Cerebellar nuclear complex (tissue), 1 donor: ENCODE data around the gene CSNK2A3.
"Not testable (repeated sequence)": the region's sequence is repeated elsewhere in the genome, so short reads cannot be mapped to it uniquely, and the experiment has no call there.

Experiments used
- DNase-seq, 2 experiments: peaks; one replicate each; lab custom pipeline; 2025; lab: John Stamatoyannopoulos, UW

Gene CSNK2A3

DNA sequence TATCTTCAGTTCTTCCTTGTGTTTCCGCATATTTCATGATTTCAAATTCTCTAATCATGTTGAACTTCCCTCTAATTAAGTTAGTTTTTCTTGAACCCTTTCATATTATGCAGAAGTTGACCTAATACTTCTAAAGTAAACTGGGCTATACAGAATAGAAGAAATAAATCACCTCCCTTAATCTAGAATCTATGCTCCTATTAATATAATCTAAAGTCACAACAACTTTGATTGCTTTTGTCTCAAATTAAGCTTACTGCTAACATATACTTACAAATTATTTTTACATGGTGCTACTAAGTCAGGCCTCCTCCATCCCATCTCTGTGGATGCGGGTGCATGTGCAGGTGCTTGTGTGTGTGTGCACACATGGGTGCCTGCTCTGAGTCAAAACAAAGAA lies 27.3 kb upstream of the CSNK2A3 start:
- DNase-seq = no peak

DNA sequence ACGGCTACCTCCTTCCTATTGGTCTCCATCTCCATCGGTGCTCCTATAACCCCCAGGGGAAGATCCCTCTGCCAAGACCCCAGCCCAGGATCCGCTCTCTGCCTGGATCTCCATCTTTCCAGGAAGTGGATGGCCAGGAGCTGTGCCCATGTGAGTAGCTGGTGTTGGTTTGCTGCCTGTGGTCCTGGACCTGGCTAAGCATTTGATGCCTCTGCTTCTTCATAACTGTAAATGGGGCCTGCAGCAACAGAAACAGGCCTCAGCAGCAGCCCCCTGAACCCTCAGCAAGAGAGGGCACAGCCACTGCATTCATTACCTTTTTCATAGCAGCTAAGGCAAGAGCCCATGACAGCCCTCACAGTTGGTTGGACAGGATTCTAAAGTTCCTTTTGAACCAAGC lies 26.6 kb upstream of the CSNK2A3 start:
- DNase-seq = no peak

DNA sequence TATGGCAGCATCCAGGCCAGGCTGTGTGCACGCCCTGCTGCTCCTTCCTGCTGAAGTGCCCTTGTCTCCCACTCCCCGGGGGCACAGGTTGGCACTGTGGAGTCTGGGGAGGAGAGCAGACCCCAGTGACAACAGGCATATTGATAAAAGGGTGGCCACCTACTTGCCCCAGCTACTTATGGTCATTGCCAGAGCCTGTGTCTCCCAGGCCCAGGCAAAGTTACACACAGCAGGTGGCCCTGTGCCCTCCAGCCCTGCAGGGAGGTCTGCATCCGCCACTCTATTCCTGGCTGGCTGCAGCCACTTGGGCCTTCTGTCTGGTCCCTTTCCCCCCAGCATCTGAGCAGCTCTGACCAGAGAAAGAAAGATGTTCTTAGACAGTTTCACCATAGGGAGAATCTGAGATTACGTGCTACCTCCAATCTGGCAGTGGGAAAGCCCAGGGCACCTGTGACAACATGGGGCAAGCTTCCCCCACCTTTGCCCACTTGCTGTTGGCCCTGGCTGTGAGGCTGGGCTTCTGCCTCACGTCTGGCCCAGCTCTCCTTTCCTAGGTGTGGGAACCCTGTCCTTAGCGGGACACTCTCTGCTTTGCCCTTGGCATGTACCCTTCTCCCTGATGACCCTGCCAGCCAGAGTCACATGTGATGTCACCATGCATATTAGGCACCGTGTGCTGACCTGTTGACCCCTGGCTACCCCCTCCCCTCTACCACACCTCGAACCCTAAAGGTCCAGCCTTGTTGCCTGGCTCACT lies 25.3 kb upstream of the CSNK2A3 start:
- no peak for DNase-seq

DNA sequence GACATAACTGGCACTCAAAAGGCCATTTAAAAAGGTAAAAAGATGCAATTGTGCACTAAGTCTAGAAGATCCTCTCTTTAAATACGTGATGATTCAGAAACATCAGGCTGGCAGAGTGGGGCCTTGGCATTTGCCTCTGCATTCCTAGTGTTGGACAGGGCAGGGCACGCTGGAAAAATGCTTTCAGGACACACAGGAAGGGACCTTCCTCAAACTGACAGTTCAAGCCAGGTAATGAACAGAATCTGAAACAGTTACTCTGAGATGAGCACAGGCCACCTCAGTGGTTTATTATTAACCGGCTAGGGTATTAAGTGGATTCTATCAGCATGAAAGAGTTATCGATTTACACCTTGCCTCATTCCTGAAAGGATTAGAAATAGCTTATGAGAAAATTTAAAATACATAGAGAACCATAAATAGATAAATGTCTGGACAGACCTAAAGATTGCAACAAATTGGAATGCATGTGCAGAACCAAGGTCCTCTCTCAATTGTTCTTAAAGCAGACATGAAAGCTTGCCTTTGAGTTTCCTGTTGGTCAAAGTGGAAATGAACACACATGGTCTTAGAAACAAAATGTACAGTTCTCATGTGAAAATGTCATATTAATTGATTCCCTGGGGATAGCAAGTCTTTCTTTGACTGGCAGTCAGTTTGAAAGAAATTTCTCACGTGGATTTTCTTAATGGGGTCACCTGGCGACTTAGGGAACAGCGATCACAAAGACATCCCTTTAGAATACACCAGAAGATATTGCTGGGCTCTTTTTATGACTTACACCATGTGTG lies 21.5 kb upstream of the CSNK2A3 start:
- no peak for DNase-seq

DNA sequence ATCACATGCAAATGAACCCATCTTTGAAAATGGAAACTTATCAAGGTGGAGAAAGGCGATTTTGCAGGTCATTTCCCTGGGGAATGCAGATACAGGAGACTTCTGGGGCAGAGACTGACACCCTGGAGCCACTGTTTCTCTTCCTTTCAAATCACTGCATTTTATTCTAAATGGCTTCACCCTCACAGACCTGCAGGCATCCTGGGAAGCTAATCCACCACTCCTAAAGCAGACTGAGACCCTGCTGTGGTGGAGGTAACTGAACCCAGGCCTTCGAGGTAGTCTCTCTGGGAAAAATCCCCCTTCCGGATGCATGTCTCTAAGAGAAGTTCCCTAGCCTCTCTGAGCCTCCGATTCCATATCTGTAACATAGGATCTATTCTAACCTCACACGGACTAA lies 20.9 kb upstream of the CSNK2A3 start:
- no peak for DNase-seq

DNA sequence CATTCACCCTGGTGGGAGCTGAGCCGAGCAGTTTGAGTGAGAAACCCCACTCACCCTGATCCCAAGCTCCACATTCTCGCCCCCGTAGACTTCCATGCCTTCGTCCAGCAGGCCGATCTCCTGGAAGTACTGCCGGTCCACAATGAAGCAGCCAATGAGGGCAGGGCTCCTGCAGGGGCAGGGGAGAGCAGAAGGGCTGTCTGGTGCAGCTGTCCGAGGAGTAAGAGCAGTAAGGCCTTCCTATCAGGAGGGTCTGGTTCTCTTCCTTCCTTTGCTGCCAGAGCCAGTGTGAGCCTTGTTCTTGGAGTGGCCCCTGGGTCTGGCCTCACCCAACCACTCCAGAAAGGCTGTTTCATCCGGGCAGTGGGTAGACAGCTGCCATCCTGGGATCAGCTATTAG lies 19.4 kb upstream of the CSNK2A3 start:
- no peak for DNase-seq

DNA sequence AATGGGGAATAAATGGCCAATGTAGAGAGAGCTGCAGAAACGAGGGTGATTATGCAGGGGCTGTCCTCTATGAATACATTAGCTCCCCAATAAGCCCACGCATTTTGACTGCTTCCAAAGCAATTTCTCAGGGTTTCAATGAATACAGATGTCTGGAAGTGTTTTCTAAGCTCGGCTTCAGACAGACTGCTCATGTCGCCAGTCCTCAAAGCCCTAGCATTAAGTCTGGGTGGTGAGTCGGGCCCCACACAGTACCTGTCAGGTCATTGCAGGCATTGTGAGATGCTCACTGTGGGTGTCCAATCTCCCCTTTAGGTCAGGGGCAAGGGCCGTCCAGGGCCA lies 17.9 kb upstream of the CSNK2A3 start:
- no peak for DNase-seq

DNA sequence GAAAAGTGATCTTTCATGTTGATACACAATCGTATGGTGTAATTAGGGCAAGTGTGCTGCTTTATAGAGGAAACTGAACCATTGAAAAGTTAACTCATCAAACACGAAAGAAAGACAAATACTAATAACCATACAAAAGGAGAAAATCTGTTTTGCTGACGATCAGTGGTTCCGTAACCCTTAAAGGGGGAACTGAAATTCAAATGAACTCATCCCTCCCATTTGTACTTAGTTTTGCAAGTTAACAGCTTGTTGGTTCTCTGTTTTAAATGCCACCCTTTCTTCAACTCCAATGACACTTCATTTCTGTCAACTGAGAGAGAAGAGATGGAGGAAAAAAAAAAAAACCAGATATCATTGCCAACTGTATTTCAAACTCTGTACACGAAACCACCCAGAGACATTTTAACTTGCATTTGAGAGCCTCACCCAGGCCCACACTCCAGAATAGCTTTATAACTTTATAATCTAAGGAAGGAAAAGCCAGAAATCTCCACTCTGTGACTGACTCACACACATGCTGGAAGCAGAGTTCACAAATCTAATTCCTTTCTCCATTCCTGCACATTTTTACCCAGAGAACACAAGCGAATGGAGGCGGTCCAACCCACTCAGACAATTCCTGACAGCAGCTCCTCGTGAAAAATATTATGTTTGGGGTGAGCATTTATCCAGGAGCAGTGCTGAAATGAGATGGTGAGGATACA lies 17.4 kb upstream of the CSNK2A3 start:
- no peak for DNase-seq

DNA sequence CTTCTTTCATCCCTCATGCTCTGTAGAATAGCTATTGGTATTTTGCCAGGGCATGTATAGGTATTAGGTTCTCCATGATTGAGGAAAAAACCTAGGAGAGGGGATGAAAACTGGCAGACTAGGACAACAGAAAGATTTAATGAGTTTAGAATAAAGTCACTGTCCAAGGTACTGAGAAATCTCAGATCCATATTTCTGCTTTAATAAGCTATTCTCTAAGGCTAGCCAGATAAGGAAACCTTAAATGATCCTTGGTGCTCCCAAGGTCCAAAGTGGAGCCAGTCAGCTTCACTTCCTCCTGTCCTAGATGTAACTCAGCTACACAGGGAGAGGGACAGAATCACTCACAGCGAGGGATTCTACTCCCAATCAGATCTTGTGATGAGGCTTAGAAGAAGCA lies 13.7 kb upstream of the CSNK2A3 start:
- DNase-seq = no peak

DNA sequence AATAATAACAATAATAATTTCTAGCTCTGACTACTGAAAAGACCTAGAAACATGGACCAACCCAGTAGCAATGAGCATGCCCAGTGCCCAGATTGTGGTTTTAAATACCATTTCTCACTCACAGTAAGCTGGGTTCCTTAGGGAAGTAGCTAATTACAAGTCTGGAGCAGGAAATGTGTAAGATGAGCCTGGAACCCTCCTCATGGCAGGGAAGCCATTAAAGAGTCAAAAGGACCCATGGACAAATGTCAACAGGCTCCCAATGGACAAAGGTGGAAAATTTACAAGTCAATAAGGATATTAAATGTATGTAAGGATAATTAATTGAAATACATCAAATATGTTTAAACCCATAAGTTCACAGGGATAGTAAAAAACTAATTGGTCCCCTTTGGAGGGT lies 10.6 kb upstream of the CSNK2A3 start:
- DNase-seq = no peak

DNA sequence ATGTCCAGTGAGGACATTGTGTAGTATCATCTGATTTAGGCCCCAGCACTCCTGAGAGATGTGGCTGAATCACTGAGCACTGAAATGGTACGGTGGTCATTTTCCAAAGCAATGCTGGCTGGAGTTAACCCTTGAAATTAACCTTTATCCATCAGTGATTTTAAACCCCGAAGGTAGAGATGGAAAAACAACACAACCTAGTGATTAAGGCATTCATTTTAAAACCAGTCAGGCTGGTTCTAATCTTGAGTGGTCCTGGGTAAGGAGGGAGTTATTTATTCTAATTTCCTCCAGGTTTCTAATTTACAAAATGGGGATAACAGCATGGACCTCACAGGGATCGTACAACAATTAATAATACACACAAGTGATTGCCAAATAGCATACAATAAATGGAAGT lies 6.6 kb upstream of the CSNK2A3 start:
- no peak for DNase-seq

DNA sequence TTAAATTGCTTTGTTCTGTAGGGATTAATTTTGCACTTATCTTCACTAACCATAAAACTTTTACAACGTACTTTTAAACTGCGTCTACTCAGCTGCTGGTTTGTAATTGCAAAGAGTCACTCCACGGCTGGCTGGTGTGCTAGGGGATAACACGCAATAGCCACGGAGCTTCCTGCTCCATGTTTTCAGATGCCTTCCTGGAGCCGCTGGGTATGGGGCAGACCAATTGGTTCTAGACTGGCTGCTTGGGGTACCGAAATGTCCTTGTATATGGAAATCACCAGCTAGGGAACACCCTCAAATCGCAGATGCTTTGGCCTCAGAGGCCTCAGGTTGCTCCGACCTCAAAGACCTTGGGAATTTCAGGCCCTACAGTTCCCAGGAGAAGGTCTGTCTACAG lies 3.8 kb upstream of the CSNK2A3 start:
- no peak for DNase-seq

DNA sequence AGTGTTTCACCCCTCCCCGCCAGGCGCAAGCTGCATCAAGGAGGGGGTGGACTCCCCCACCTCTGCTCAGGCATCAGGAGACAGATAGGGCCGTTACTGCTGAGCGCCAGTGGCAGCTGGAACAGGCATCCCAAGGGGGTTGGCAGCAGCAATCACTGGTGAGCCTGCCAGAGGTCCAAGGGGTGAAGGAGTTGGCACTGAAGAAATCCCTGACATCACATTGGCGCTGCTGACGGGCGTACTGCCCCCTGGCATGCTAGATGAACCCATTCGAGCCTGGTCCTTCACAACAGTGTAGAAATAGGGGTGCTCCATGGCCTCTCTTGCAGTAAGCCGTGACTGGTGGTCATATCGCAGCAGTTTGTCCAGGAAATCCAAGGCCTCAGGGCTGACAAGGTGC lies 1.2 kb downstream of the CSNK2A3 start:
- not testable (repeated sequence) for DNase-seq

DNA sequence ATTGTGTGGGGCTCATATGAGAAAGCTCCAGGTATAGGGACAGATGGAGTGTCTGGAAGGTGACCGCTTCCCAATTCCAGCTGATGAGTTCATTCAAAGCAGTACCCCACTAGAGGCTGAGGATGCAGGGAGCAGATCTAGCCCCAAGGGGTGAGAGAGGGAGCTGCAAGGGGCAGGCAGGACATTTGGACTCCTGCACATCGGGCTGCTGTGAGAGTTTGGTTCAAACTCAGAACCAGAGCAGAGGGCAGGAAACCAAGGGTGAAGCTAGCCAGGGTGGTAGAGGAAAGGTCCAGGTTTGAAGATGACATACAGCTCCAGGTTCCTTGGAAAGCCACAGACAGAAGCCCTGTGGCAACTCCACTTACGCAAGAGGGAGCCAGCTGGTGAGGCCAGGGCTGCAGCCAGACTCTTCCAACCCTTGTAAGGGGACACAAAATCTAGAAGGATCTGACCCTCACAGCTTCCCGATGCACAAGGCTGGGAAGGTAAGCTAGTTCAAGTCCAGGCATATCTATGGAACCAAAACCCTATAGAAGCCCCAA lies 1.9 kb downstream of the CSNK2A3 start:
- DNase-seq = no peak

DNA sequence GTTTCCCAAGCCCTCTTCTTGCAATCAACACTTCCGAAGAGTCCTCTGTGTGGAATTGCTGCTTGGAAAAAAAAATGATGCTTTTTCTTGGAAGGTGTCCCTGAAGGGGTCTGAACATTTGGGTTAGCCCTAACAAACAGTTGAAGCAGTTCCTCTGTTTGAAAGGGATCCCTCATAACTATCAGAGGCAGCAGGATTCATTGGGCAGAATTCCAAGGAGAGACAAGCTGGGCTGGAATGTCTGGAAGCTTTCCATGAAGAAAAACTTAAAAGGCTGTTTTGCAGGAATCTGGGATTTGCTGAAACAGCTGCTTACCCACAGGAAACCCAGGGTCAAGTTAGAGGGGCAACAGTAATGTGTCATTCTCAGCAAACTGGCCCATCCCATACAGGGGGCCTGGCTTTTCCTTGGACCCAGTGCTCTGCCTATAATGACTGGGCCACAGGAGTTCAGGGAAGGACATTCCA lies 3.1 kb downstream of the CSNK2A3 start:
- DNase-seq = no peak

DNA sequence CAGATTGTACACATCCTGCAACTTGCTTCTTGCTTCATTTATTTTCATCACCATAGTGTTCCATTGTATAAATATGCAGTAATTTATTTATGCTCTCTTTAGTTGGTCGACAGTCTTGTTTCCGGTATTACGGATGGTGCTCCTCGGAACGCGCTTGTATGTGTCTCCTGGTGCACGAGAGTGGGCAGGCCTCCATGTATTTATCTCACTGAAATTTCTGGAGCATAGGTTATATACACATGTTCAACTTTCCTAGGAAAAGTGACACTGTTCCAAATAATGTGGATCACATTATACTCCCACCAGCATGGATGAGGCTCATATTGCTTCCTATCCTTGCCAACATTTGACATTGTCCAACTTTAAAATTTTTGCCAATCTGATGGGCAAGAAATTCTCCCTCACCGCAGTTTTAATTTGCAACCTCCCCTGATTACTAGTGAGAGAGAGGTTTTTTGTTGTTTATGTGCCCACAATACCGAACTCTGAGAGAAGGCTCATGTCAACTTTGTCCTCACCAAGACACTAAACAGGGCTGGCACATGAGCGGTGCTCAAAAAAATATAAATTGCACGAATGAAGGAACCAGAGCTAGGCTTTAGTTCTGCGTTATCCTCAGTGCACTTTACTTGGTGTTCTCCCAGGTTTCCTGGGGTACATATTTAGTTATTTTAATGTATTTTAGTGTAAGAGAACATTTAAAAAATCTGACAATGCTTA lies 3.8 kb downstream of the CSNK2A3 start:
- DNase-seq = no peak

DNA sequence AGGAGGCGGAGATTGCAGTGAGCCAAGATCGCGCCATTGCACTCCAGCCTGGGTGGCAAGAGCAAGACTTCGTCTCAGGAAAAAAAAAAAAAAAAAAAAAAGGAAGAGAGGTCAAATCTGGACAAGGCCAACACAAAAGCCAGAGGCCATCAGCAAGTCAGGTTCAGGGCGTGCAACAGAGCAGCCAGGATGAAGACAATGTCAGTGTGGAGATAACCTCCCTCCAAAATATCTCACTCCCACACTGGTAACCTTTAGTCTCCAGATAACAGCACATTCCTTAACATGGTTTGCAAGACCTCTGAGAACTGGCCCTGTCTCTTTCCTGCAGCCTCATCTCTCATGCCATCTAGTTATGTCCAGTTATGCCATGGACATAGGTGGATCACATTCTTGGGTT lies 4.7 kb downstream of the CSNK2A3 start:
- DNase-seq = no peak

DNA sequence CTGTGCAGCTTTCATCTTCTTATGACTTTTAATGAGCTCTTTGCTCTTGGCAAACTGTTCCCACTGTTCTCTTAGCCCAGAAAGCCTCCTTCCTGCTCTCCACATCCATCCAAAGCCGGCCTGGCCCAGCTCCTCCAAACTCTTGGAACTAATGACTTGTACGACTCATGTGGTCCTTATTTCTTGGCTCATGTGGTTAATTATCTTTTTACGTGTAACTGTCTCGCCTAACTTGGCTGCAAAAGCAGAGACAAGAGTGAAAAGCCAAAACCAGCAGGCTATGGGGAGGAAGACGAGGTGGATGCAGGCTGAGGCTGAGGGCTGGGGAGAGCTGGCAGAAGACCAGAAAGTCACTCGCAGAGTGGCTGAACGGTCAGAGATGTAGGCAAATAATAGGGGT lies 5.5 kb downstream of the CSNK2A3 start:
- DNase-seq = no peak

DNA sequence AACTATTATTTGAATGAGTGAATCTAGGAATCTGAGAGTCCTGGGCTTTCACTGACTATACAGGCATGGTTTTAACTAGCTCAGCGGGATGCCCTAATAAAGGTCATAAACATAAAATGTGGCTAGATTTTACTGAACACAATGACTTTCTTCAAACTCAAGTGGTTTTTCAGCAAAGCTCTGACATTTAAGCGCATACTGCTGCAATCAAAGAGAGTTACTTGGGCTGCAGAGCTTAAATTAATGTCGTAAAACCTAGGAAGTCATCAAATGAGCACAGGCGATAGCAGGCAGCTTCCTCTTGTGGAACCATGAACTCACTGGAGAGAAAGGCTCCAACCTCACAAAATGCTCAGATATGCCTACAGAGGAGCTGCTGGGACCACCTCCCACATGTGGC lies 6.7 kb downstream of the CSNK2A3 start:
- no peak for DNase-seq

DNA sequence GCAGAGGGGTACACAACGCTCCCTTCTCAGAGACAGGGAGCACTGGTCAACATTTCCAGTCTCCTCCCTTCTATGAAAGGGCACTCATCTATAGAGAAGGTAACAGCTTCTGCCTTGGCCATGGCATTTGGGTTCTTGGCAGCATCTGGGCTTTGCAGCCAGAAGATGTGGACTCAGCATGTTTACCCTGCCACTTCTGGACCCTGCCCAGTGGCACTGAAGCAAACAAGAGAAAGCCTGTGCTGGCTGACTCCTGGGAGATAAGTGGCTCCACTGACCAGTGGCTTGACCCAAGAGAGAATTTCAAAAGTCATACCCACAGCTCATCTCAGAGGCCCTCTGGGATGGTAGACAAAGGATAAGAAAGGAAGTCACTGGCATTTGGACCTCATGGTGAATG lies 8.0 kb downstream of the CSNK2A3 start:
- no peak for DNase-seq

DNA sequence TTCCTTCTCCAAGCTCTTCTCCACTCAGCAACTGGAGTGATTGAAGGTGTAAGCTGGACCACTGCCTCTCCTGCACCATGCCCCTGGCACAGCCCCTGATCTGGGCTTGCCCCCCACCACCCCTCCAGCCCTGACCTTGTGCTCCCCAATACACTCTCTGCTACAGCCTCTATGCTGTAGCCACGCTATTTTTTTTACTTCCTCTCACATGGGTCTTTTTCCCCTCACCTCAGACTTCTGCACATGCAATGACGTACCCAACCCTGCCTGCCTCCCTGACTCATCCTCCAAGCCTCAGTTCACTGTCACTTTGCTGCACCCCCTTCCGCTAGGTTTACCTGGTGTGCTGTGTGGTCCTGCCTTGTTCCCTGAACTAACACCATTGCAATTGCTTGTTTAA lies 9.0 kb downstream of the CSNK2A3 start:
- no peak for DNase-seq

DNA sequence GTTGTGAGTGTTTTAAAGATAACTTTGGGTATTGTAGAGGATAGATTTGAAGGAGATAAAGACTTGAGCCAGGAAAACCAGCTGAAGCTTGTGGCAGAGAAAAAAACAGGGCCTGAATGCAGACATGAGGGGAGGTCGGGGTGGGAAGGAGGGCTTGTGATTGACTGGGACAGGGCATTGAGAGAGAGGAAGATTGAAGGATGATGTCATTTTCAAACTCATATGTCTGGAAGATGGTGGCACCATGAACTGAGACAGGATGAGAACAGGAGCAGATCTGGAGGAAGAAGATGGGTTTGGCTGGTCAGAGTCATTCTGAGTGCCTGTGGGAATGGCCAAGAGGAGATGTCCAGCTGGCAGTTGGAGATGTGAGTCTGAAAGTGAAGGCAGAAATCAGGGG lies 14.7 kb downstream of the CSNK2A3 start:
- no peak for DNase-seq
